Testis (tissue), 2 donors: ENCODE results near the gene ARHGDIB.

ENCODE experiments used
- POLR2A ChIP-seq: fragments of 450-650 bp; IDR thresholded peaks from one replicate; pipeline ENCODE4 v1.6.1; 2017; ENCODE audit warnings: antibody characterized with exemption, mild to moderate bottlenecking, moderate library complexity
- TF ChIP-seq, protein P1 (sequence below), 3 experiments: fragments of 450-650 bp in 2 of 3; fragments of 200-600 bp in 1 of 3; sonication (generic) in 1 of 3; IDR thresholded peaks; one replicate each; pipeline ENCODE4 v1.5.1; 2016 to 2019; ENCODE audit warnings: antibody characterized with exemption in 3 of 3, mild to moderate bottlenecking in 2 of 3, moderate library complexity in 1 of 3

DNA sequence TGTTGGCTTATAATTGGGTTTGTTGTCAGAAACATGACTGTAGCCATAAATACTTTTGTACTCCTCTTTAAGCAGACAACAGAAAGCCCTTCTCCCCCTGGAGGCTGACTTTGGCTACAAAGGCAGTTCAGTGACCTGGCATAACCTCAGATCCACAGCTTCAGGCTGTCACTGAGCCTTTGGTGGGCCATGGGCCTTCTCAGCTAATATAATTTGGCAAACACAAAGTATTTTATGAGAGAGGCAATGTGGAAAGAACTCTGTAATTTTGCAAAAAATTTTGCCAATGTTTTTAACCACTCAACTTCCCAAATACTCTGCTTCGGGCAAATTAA, 60.2 kb downstream of the ARHGDIB start:
- no peak for TF ChIP-seq POLR2A
- TF ChIP-seq, protein P1, sequence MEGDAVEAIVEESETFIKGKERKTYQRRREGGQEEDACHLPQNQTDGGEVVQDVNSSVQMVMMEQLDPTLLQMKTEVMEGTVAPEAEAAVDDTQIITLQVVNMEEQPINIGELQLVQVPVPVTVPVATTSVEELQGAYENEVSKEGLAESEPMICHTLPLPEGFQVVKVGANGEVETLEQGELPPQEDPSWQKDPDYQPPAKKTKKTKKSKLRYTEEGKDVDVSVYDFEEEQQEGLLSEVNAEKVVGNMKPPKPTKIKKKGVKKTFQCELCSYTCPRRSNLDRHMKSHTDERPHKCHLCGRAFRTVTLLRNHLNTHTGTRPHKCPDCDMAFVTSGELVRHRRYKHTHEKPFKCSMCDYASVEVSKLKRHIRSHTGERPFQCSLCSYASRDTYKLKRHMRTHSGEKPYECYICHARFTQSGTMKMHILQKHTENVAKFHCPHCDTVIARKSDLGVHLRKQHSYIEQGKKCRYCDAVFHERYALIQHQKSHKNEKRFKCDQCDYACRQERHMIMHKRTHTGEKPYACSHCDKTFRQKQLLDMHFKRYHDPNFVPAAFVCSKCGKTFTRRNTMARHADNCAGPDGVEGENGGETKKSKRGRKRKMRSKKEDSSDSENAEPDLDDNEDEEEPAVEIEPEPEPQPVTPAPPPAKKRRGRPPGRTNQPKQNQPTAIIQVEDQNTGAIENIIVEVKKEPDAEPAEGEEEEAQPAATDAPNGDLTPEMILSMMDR (IDR thresholded peaks at IDR 0.05): no peak
